DMS 273 treated with DMSO at 0.1 percent for 48 hours (cell line): ENCODE measurements around the gene CORO2B.
A peak's percentile ranks its signal among the peaks of the same experiment; 100 is the strongest.
"Not testable (repeated sequence)": the region's sequence is repeated elsewhere in the genome, so short reads cannot be mapped to it uniquely, and the experiment has no call there.

Experiments used
- DNase-seq: peaks from one replicate; lab custom pipeline; 2025; lab: John Stamatoyannopoulos, UW

The CORO2B gene

GRCh38 chr15:68646156-68646555 lies 67.4 kb downstream of the CORO2B start:
- DNase-seq: no peak

GRCh38 chr15:68646696-68647095 lies 67.9 kb downstream of the CORO2B start:
- DNase-seq: no peak

- DNase-seq: not testable (repeated sequence)
Measured at GRCh38 chr15:68647361-68647760, 68.6 kb downstream of the CORO2B start.

GRCh38 chr15:68650901-68651709 lies 72.3 kb downstream of the CORO2B start:
- no peak for DNase-seq

GRCh38 chr15:68651916-68652525 lies 73.2 kb downstream of the CORO2B start:
- peak; percentile 56 for DNase-seq

- no peak for DNase-seq
Measured at GRCh38 chr15:68653031-68653635, 74.3 kb downstream of the CORO2B start.

- DNase-seq: no peak
Measured at GRCh38 chr15:68653801-68654200, 75.0 kb downstream of the CORO2B start.

GRCh38 chr15:68654786-68655560 lies 76.2 kb downstream of the CORO2B start:
- no peak for DNase-seq

- DNase-seq: no peak
Measured at GRCh38 chr15:68655686-68656437, 77.1 kb downstream of the CORO2B start.

- no peak for DNase-seq
Measured at GRCh38 chr15:68656438-68656739, 77.6 kb downstream of the CORO2B start.

- peak; percentile 88 for DNase-seq
Measured at GRCh38 chr15:68658151-68658550, 79.4 kb downstream of the CORO2B start.

- peak; percentile 41 for DNase-seq
Measured at GRCh38 chr15:68658641-68659358, 80.0 kb downstream of the CORO2B start.

GRCh38 chr15:68663526-68663925 lies 84.7 kb downstream of the CORO2B start:
- no peak for DNase-seq

- peak; percentile 63 for DNase-seq
Measured at GRCh38 chr15:68666120-68666811, 87.5 kb downstream of the CORO2B start.

- no peak for DNase-seq
Measured at GRCh38 chr15:68666812-68667450, 88.1 kb downstream of the CORO2B start.

GRCh38 chr15:68667800-68668625 lies 89.2 kb downstream of the CORO2B start:
- DNase-seq: no peak

- DNase-seq: no peak
Measured at GRCh38 chr15:68668926-68669600, 90.3 kb downstream of the CORO2B start.

GRCh38 chr15:68672251-68672650 lies 93.5 kb downstream of the CORO2B start:
- no peak for DNase-seq
